Endothelial cell of umbilical vein (primary cell): Measurements from ENCODE around the gene TSPAN9. TPM values are rescaled to one million over a fixed set of nuclear protein-coding genes. Genes with fewer than 3 reads are reported as not detected.

Experiments used
- BruUV-seq: library from RNA; stranded (reverse); fragments of 400-500 nt; replicated peaks from 2 replicates; lab custom pipeline; 2021; lab: Mats Ljungman, UMichigan
- CTCF ChIA-PET: fragments of 300-600, 350-600 bp; sonication (Branson Sonifier 250); formaldehyde crosslinking; loops from one replicate; lab custom pipeline; 2021; ENCODE audit warnings: antibody characterized with exemption, inconsistent platforms; lab: Charles Lee
- POLR2A ChIA-PET: fragments of 300-600, 350-600 bp; sonication (Branson Sonifier 250); formaldehyde crosslinking; loops from one replicate; lab custom pipeline; 2021; ENCODE audit warnings: antibody characterized with exemption, inconsistent platforms; lab: Charles Lee
- DNase-seq: peaks from one replicate; pipeline ENCODE4 v3.0.0-alpha.2; 2011; ENCODE audit warnings: low read depth, low spot score
- FAIRE-seq: peaks from 2 replicates; lab custom pipeline; 2011; peaks lifted over from hg19 to GRCh38; lab: Jason Lieb, UNC
- H2AFZ ChIP-seq: 2 replicates; pipeline ENCODE4 v1.6.0; 2012; ENCODE audit warnings: low read depth, low read length, control low read depth, inconsistent platforms
- H3K27ac ChIP-seq: 2 replicates; pipeline ENCODE4 v1.5.1; 2011; ENCODE audit warnings: low read depth, mild to moderate bottlenecking, control low read depth, low read length, moderate library complexity; ENCODE audit not compliant: insufficient read depth
- H3K27me3 ChIP-seq, 2 experiments: 2 replicates each; pipeline versions ENCODE4 v1.6.0 to v1.6.1; 2011; ENCODE audit warnings: low read length in 2 of 2, mixed read lengths in 1 of 2; ENCODE audit not compliant: control insufficient read depth in 2 of 2, insufficient read depth in 2 of 2
- H3K36me3 ChIP-seq, 2 experiments: 2 replicates in 1 of 2; 3 replicates in 1 of 2; pipeline ENCODE4 v1.5.1; 2011; ENCODE audit warnings: low read length in 2 of 2, mild to moderate bottlenecking in 1 of 2, moderate library complexity in 1 of 2; ENCODE audit not compliant: control insufficient read depth in 2 of 2, insufficient read depth in 2 of 2; ENCODE audit errors: extremely low read depth in 1 of 2
- H3K4me1 ChIP-seq: 3 replicates; pipeline ENCODE4 v1.5.1; 2011; ENCODE audit warnings: mild to moderate bottlenecking, low read length; ENCODE audit not compliant: control insufficient read depth, insufficient read depth; ENCODE audit errors: extremely low read depth
- H3K4me2 ChIP-seq: 2 replicates; pipeline ENCODE4 v1.6.1; 2011; ENCODE audit warnings: low read length, control low read depth, mixed read lengths; ENCODE audit not compliant: insufficient read depth
- H3K4me3 ChIP-seq, 3 experiments: fragments of 200-600 bp in 1 of 3; sonication (generic), shearing (Covaris generic) in 1 of 3; replicated peaks in 1 of 3; 2 replicates each; pipeline ENCODE4 v1.5.1; 2011 to 2016; ENCODE audit warnings: control low read depth in 3 of 3, low read length in 3 of 3, mild to moderate bottlenecking in 2 of 3, inconsistent platforms in 1 of 3, low read depth in 1 of 3, moderate library complexity in 1 of 3; ENCODE audit not compliant: insufficient read depth in 1 of 3
- H3K79me2 ChIP-seq: 2 replicates; pipeline ENCODE4 v1.6.0; 2012; ENCODE audit warnings: low read length, inconsistent platforms; ENCODE audit not compliant: control insufficient read depth, insufficient read depth
- H3K9ac ChIP-seq: replicated peaks from 2 replicates; pipeline ENCODE3; 2011; ENCODE audit warnings: low read length, control low read depth; ENCODE audit not compliant: insufficient read depth; ENCODE audit errors: extremely low read depth
- H3K9me1 ChIP-seq: replicated peaks from 3 replicates; pipeline ENCODE4 v1.6.0; 2011; ENCODE audit warnings: mild to moderate bottlenecking, low read length; ENCODE audit not compliant: control insufficient read depth, insufficient read depth; ENCODE audit errors: extremely low read depth
- H3K9me3 ChIP-seq: replicated peaks from 2 replicates; pipeline ENCODE4 v1.5.1; 2012; ENCODE audit warnings: low read length, inconsistent platforms; ENCODE audit not compliant: control insufficient read depth, insufficient read depth
- H4K20me1 ChIP-seq: replicated peaks from 2 replicates; pipeline ENCODE3; 2011; ENCODE audit warnings: mild to moderate bottlenecking, low read length; ENCODE audit not compliant: control insufficient read depth, insufficient read depth; ENCODE audit errors: extremely low read depth
- CTCF ChIP-seq, 2 donors: IDR thresholded peaks; 1 replicate in 1 of 2; 2 replicates in 1 of 2; pipeline ENCODE4 v1.5.1; 2011; ENCODE audit warnings: low read length in 2 of 2, mild to moderate bottlenecking in 2 of 2, moderate library complexity in 2 of 2, control low read depth in 1 of 2, inconsistent platforms in 1 of 2, low read depth in 1 of 2; ENCODE audit not compliant: insufficient read depth in 1 of 2; ENCODE audit errors: extremely low read depth in 1 of 2
- GATA2 ChIP-seq: IDR thresholded peaks from 2 replicates; pipeline ENCODE4 v1.7.0; 2011; ENCODE audit warnings: low read depth, mild to moderate bottlenecking, moderate library complexity, mixed read lengths, low read length; ENCODE audit not compliant: insufficient read length, insufficient read depth
- dilution Hi-C: fragments of 300-500 bp; cut with MboI; formaldehyde crosslinking; loops from one replicate; pipeline ENCODE4 v1.15.0; 2019; ENCODE audit warnings: low sequenced_read_pairs; ENCODE audit not compliant: extremely low pct_ligation_motif_present
- intact Hi-C: fragments of 100-400 bp; cut with micrococcal nuclease; formaldehyde crosslinking; loops from one replicate; pipeline ENCODE4 v1.10.0; 2022
- polyA plus RNA-seq, 4 experiments: library from polyadenylated mRNA; depleted of rRNA in 3 of 4; stranded (reverse) in 3 of 4; unstranded in 1 of 4; fragments of >200 nt; gene quantifications; 2 replicates each; pipeline versions ENCODE4 v1.2.1 to v1.2.3, GENCODE V29; 2011 to 2012; ENCODE audit warnings: missing spikeins in 1 of 4
- total RNA-seq: library from RNA; stranded (reverse); gene quantifications from 2 replicates; pipeline ENCODE4 v1.2.3, GENCODE V29; 2021

The TSPAN9 gene
- total and polyA plus RNA-seq, 2 donors (not counting 3 experiments of a cell fraction or from before 2014, with no cell fraction given): 43.3 to 66.8 TPM

- Histone ChIP-seq H3K4me2 (no peak overlapping the region), H3K27ac (no peak overlapping the region), H2AFZ (no peak overlapping the region), H3K9me3 (no peaks in the 10 kb centered on the region), H3K9ac (no peak overlapping the region), H3K79me2 (no peaks in the 10 kb centered on the region), H3K4me3 (no peak overlapping the region), H3K9me1 (no peaks in the 10 kb centered on the region), H3K27me3 (peaks cover 0 to 1% of the 10 kb centered on the region in 2 experiments), H3K4me1 (peaks cover 4% of the 10 kb centered on the region), H4K20me1 (no peaks in the 10 kb centered on the region), H3K36me3 (no peaks in the 10 kb centered on the region)
- DNase-seq (no peak), FAIRE-seq (no peak)
- intact Hi-C loops (loop anchor here (1.0 kb wide), 1 partner anchor 491 kb away; no protein-coding TSS in a partner anchor), dilution Hi-C loops (no loop called here)
- BruUV-seq: no TSS peak
- CTCF ChIA-PET: interaction anchor here (1.0 to 7.9 kb wide), 11 partner anchors 11 to 964 kb away, joined by 3 to 149 read pairs (median 16); no protein-coding TSS in a partner anchor
- POLR2A ChIA-PET: no interaction called here
- no peak for TF ChIP-seq GATA2
- TF ChIP-seq CTCF (IDR thresholded peaks at IDR 0.05; ENCODE audit: extremely low read depth in 1 of 2, insufficient read depth in 1 of 2, low read depth in 1 of 2, low read length in 2 of 2): no peak
Observed at GRCh38 chr12:3313066-3313465, 235.9 kb downstream of the TSPAN9 start.
